Measurements from ENCODE around the gene COL9A3. TPM values are rescaled to one million over a fixed set of nuclear protein-coding genes. Genes with fewer than 3 reads are reported as not detected.
"Not testable (repeated sequence)": the region's sequence is repeated elsewhere in the genome, so short reads cannot be mapped to it uniquely, and the experiment has no call there.

The COL9A3 gene
- total RNA-seq, 1 experiment from 2014 or later: not detected

DNA sequence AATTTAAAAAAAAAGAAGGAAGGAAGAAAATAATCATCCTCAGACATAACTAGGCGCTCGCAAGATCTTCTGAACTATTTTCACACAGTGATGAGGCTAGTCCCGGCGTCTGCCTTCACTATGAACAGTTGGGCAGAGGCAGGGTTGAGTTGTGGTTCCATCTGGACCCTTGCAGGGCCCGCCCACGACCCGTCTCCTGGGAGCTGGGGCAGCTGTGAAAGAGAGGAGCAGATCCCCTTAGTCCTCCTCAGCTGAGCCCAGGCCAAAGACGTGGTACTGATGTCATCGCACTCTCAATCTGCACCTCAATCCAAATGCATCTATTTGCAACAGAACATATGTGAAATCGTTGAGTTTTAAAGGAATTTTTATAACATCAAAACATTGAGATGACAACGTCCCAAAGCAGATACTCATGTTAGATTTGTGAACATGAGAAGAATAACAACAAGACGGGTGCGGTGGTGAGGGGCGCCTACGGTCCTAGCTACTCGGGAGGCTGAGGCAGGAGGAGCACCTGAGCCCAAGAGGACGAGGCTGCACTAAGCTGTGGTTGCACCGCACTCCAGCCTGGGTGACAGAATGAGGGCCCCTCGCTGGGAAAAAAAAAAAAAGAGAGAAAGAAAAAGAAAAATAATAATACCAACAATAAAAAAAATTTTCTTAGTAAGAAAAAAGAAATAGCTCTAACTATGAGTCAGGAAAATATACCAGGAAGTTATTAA, 29.5 kb downstream of the COL9A3 start:
- no TSS peak for BruUV-seq (replicated peaks)
- H3K4me3 Mint-ChIP-seq (ENCODE audit: unreplicated experiment): no peak overlapping the region
- no peak for DNase-seq (ENCODE audit: unreplicated experiment)
- peaks cover 8% of the 10 kb centered on the region for H3K4me1 Mint-ChIP-seq (ENCODE audit: insufficient read depth, unreplicated experiment)
- TF ChIP-seq, protein P1, sequence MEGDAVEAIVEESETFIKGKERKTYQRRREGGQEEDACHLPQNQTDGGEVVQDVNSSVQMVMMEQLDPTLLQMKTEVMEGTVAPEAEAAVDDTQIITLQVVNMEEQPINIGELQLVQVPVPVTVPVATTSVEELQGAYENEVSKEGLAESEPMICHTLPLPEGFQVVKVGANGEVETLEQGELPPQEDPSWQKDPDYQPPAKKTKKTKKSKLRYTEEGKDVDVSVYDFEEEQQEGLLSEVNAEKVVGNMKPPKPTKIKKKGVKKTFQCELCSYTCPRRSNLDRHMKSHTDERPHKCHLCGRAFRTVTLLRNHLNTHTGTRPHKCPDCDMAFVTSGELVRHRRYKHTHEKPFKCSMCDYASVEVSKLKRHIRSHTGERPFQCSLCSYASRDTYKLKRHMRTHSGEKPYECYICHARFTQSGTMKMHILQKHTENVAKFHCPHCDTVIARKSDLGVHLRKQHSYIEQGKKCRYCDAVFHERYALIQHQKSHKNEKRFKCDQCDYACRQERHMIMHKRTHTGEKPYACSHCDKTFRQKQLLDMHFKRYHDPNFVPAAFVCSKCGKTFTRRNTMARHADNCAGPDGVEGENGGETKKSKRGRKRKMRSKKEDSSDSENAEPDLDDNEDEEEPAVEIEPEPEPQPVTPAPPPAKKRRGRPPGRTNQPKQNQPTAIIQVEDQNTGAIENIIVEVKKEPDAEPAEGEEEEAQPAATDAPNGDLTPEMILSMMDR (IDR thresholded peaks at IDR 0.05; ENCODE audit: unreplicated experiment): no peak
- H3K36me3 Mint-ChIP-seq (ENCODE audit: insufficient read depth, unreplicated experiment): peaks cover 32% of the 10 kb centered on the region
- no peaks in the 10 kb centered on the region for H3K9me3 Mint-ChIP-seq (ENCODE audit: unreplicated experiment)
- no peak overlapping the region for H3K27ac Mint-ChIP-seq (ENCODE audit: low read depth, unreplicated experiment)
- POLR2A ChIA-PET: interaction anchor here (0.7 to 3.9 kb wide), 4 partner anchors 10 to 426 kb away, joined by 3 to 12 read pairs (median 6); partner anchors contain the start of gene TCFL5
- intact Hi-C loops (cut with micrococcal nuclease): no loop called here
- CTCF ChIA-PET: interaction anchor here (0.5 to 1.7 kb wide), 6 partner anchors 8 to 463 kb away, joined by 3 to 5 read pairs (median 3); no protein-coding TSS in a partner anchor
- no peaks in the 10 kb centered on the region for H3K27me3 Mint-ChIP-seq (ENCODE audit: insufficient read depth, unreplicated experiment)

DNA sequence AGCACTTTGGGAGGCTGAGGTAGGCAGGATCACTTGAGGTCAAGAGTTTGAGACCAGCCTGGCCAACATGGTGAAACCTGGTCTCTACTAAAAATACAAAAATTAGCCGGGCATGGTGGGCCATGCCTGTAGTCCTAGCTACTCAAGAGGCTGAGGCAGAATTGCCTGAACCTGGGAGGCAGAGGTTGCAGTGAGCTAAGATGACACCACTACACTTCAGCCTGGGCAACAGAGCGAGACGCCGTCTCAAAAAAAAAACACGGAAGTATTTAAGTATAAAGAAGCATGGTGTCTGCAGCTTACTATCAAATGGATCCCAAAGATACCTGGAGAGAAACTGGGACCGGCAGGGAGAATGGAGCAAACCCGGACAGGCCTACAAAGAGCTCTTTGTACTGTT, 32.1 kb downstream of the COL9A3 start:
- H3K36me3 Mint-ChIP-seq (ENCODE audit: insufficient read depth, unreplicated experiment): peaks cover 40% of the 10 kb centered on the region
- not testable (repeated sequence) for H3K4me3 Mint-ChIP-seq (ENCODE audit: unreplicated experiment)

DNA sequence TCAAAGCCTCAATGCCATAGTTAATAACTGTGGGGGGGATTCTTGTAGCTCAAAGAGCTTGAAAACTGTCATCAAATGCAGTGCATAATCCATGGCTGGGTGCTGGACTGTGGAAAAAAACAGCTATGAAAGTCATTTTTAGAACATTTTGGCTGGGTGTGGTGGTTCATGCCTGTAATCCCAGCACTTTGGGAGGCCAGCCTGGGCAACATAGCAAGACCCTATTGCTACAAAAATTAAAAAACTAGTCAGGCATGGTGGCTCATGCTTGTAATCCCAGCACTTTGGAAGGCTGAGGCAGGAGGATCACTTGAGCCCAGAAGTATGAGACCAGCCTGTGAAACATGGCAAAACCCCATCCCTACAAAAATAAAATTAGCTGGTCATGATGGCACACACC, 32.6 kb downstream of the COL9A3 start:
- no peaks in the 10 kb centered on the region for H3K9me3 Mint-ChIP-seq (ENCODE audit: unreplicated experiment)
- H3K4me1 Mint-ChIP-seq (ENCODE audit: insufficient read depth, unreplicated experiment): no peaks in the 10 kb centered on the region
- H3K27ac Mint-ChIP-seq (ENCODE audit: low read depth, unreplicated experiment): no peak overlapping the region
- no TSS peak for BruUV-seq (replicated peaks)
- intact Hi-C loops (cut with micrococcal nuclease): no loop called here
- POLR2A ChIA-PET: interaction anchor here (0.8 to 1.3 kb wide), 2 partner anchors 11 to 29 kb away, joined by 4 to 6 read pairs; no protein-coding TSS in a partner anchor
- H3K4me3 Mint-ChIP-seq (ENCODE audit: unreplicated experiment): no peak overlapping the region
- no peak for DNase-seq (ENCODE audit: unreplicated experiment)
- TF ChIP-seq, protein P1 (IDR thresholded peaks at IDR 0.05; ENCODE audit: unreplicated experiment): no peak
- CTCF ChIA-PET: interaction anchor here (0.7 to 1.7 kb wide), 4 partner anchors 10 to 1128 kb away, joined by 3 to 7 read pairs (median 4); no protein-coding TSS in a partner anchor
- H3K27me3 Mint-ChIP-seq (ENCODE audit: insufficient read depth, unreplicated experiment): no peaks in the 10 kb centered on the region
- H3K36me3 Mint-ChIP-seq (ENCODE audit: insufficient read depth, unreplicated experiment): peaks cover 46% of the 10 kb centered on the region

More for the DNA sequence above, 32.1 kb downstream of the COL9A3 start:
- DNase-seq (ENCODE audit: unreplicated experiment); H3K9me3 Mint-ChIP-seq (ENCODE audit: unreplicated experiment); BruUV-seq (replicated peaks); H3K27ac Mint-ChIP-seq (ENCODE audit: low read depth, unreplicated experiment); intact Hi-C loops (cut with micrococcal nuclease); H3K27me3 Mint-ChIP-seq (ENCODE audit: insufficient read depth, unreplicated experiment); H3K4me1 Mint-ChIP-seq (ENCODE audit: insufficient read depth, unreplicated experiment): not testable (repeated sequence)
- CTCF ChIA-PET: interaction anchor here (0.9 to 1.7 kb wide), 3 partner anchors 11 to 146 kb away, joined by 3 to 7 read pairs (median 3); no protein-coding TSS in a partner anchor
- POLR2A ChIA-PET: interaction anchor here (0.8 to 1.3 kb wide), 2 partner anchors 11 to 30 kb away, joined by 4 to 6 read pairs; no protein-coding TSS in a partner anchor

DNA sequence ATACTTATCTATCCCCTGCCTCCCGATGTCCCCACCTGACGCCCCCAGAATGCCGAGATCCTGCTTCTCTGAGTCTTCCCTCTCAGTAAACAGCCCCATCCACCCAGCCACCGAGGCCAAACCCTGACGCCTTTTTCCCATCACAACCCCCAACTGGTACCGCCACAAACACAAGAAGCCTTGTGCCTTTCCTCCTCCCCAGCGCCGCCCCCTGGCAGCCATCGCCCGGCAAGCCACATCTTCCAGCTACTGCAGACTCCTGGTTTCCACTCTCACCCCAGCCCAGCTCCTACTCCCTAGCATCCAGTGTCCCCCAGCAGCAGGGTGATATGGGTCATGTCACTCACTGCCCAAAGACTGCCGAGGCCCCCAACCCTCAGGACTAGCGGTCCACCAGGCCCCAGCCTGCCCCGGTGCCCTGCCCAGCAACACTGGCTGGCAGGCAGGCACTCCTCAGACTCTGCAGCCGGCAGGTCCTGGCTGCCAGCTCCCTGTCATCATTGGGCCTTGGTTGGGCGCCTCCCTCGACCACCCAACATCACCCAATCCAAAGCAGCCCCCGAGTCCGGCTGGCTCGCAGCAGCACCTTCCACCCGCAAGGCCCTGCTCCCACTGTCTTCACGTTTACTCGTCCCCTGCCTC, 33.6 kb downstream of the COL9A3 start:
- H3K27ac Mint-ChIP-seq (ENCODE audit: low read depth, unreplicated experiment): no peak overlapping the region
- H3K36me3 Mint-ChIP-seq (ENCODE audit: insufficient read depth, unreplicated experiment): peaks cover 48% of the 10 kb centered on the region
- no peak for DNase-seq (ENCODE audit: unreplicated experiment)
- intact Hi-C loops (cut with micrococcal nuclease): no loop called here
- H3K4me3 Mint-ChIP-seq (ENCODE audit: unreplicated experiment): no peak overlapping the region
- no peaks in the 10 kb centered on the region for H3K27me3 Mint-ChIP-seq (ENCODE audit: insufficient read depth, unreplicated experiment)
- ChIA-PET CTCF (no interaction called here), POLR2A (interaction anchor here (0.8 kb wide), 1 partner anchor 42 kb away, joined by 3 read pairs; no protein-coding TSS in a partner anchor)
- TF ChIP-seq, protein P1 (IDR thresholded peaks at IDR 0.05; ENCODE audit: unreplicated experiment): no peak
- BruUV-seq (replicated peaks): no TSS peak
- no peaks in the 10 kb centered on the region for H3K4me1 Mint-ChIP-seq (ENCODE audit: insufficient read depth, unreplicated experiment)
- no peaks in the 10 kb centered on the region for H3K9me3 Mint-ChIP-seq (ENCODE audit: unreplicated experiment)

Data from MCF 10A (cell line).